Lower leg skin (tissue), 4 donors: ENCODE data around the gene CCL27. TPM values are rescaled to one million over a fixed set of nuclear protein-coding genes. Genes with fewer than 3 reads are reported as not detected.
A peak's percentile ranks its signal among the peaks of the same experiment; 100 is the strongest.

Source experiments
- DNase-seq, 2 donors: peaks; one replicate each; pipeline ENCODE4 v3.0.0-alpha.2; 2019; ENCODE audit warnings: low spot score in 2 of 2
- H3K4me3 ChIP-seq: fragments of 200-600 bp; sonication (generic); 2 replicates; pipeline ENCODE4 v1.5.1; 2017; ENCODE audit warnings: mild to moderate bottlenecking, low read depth; ENCODE audit not compliant: poor library complexity, severe bottlenecking
- CTCF ChIP-seq, 3 donors: fragments of 450-650 bp; IDR thresholded peaks; one replicate each; pipeline ENCODE4 v1.5.1; 2016; ENCODE audit warnings: antibody characterized with exemption in 3 of 3, mild to moderate bottlenecking in 3 of 3, moderate library complexity in 2 of 3
- POLR2A ChIP-seq, 2 donors: fragments of 450-650 bp; IDR thresholded peaks; one replicate each; pipeline ENCODE4 v1.6.1; 2016 to 2017; ENCODE audit warnings: antibody characterized with exemption in 2 of 2, mild to moderate bottlenecking in 1 of 2, moderate library complexity in 1 of 2
- WGBS, 2 donors: methylation state at CpG; one replicate each; pipeline ENCODE4 v1.1.5; 2018; 5-methylcytosine and 5-hydroxymethylcytosine counted together
- intact Hi-C: fragments of 100-400 bp; cut with DNase I; formaldehyde crosslinking; loops from one replicate; pipeline ENCODE4 v1.15.0; 2023; ENCODE audit warnings: low total_unique reads
- total RNA-seq, 4 donors: library from RNA; depleted of rRNA; stranded (reverse); fragments of >200 nt; gene quantifications; one replicate each; pipeline ENCODE4 v1.1.0, GENCODE V29; 2016

CCL27 gene
- total RNA-seq, 4 donors from 2014 or later: 199 to 301 (median 241) TPM

- no peak within 1 kb of the TSS for H3K4me3 ChIP-seq
- TF ChIP-seq CTCF (IDR thresholded peaks at IDR 0.05) (no peak), POLR2A (IDR thresholded peaks at IDR 0.05) (no peak)
- DNase-seq: peak; percentile 84 to 96
- intact Hi-C loops: no loop called here
- 3% methylated on average over 22 to 24 of the region's 24 CpGs for WGBS, 2 donors
Observed at GRCh38 chr9:34651876-34652601, 10.4 kb downstream of the CCL27 start, which contains the start of gene IL11RA. Gene IL11RA (plus strand): TSS chr9:34652185. CDS start chr9:34655218, 3,033 bp downstream.

GRCh38 chr9:34651321-34651720 is 11.1 kb downstream of the CCL27 start:
- no peak for TF ChIP-seq CTCF (IDR thresholded peaks at IDR 0.05)
- TF ChIP-seq POLR2A (IDR thresholded peaks at IDR 0.05): no peak
- DNase-seq: no peak
- intact Hi-C loops: no loop called here
- 31 to 39% methylated on average over 4 of the region's 4 CpGs for WGBS, 2 donors
- H3K4me3 ChIP-seq: no peak overlapping the region

- intact Hi-C loops: no loop called here
- 46 to 73% methylated on average over 5 of the region's 5 CpGs for WGBS, 2 donors
- no peak for DNase-seq
- no peak for TF ChIP-seq POLR2A (IDR thresholded peaks at IDR 0.05)
- TF ChIP-seq CTCF (IDR thresholded peaks at IDR 0.05): no peak
- no peak overlapping the region for H3K4me3 ChIP-seq
Observed at GRCh38 chr9:34650816-34651215, 11.6 kb downstream of the CCL27 start.

GRCh38 chr9:34648673-34649072 is 13.8 kb downstream of the CCL27 start:
- TF ChIP-seq POLR2A (IDR thresholded peaks at IDR 0.05) (no peak), CTCF (IDR thresholded peaks at IDR 0.05) (no peak)
- DNase-seq: no peak
- intact Hi-C loops: no loop called here
- WGBS, 2 donors: 90 to 93% methylated on average over 8 of the region's 8 CpGs
- no peak overlapping the region for H3K4me3 ChIP-seq

GRCh38 chr9:34647651-34648050 is 14.8 kb downstream of the CCL27 start:
- peak overlapping the region; percentile 58 for H3K4me3 ChIP-seq
- intact Hi-C loops: no loop called here
- 37 to 40% methylated on average over 10 of the region's 10 CpGs for WGBS, 2 donors
- TF ChIP-seq POLR2A (IDR thresholded peaks at IDR 0.05): no peak
- TF ChIP-seq CTCF (IDR thresholded peaks at IDR 0.05): no peak
- no peak for DNase-seq

- WGBS, 2 donors: 0 to 3% methylated on average over 5 to 8 of the region's 8 CpGs
- no peak for TF ChIP-seq CTCF (IDR thresholded peaks at IDR 0.05)
- TF ChIP-seq POLR2A (IDR thresholded peaks at IDR 0.05): no peak
- H3K4me3 ChIP-seq: peak overlapping the region; percentile 58
- DNase-seq: no peak
- intact Hi-C loops: no loop called here
Observed at GRCh38 chr9:34647084-34647403, 15.4 kb downstream of the CCL27 start.
